Measurements from ENCODE around the gene HTR1B. TPM values are rescaled to one million over a fixed set of nuclear protein-coding genes. Genes with fewer than 3 reads are reported as not detected.

Gene HTR1B
- total and polyA plus RNA-seq, 9 of the 15 experiments (the other 6 are each of a cell fraction or from before 2014, with no cell fraction given), result not detected

Other genes with a start within 250 kb of the HTR1B start
- not detected in 2 replicates for gene MEI4, start 189.5 kb upstream of the HTR1B start, total RNA-seq (2014; rRNA removed)
- gene MEI4, start 189.5 kb upstream of the HTR1B start, total RNA-seq (2014; rRNA removed; fragmentation: Illumina TruSeq; extraction: Trizol), result not detected in 2 replicates
- gene MEI4, start 189.5 kb upstream of the HTR1B start, total RNA-seq (2015; rRNA removed; fragmentation: Illumina TruSeq; extraction: Trizol), result not detected in 2 replicates
- gene MEI4, start 189.5 kb upstream of the HTR1B start, total RNA-seq (2021), result not detected in 2 replicates
- gene MEI4, start 189.5 kb upstream of the HTR1B start, polyA plus RNA-seq (2011; rRNA removed), result not detected in 2 replicates
- not detected in 2 replicates for gene MEI4, start 189.5 kb upstream of the HTR1B start, polyA plus RNA-seq (2014; fragmentation: Illumina TruSeq; extraction: Trizol)
- gene MEI4, start 189.5 kb upstream of the HTR1B start, polyA plus RNA-seq (2014; fragmentation: Nextera tagmentation; extraction: Ambion mirVana), result not detected
- gene MEI4, start 189.5 kb upstream of the HTR1B start, polyA plus RNA-seq (2014; rRNA removed), result not detected in 2 replicates